GM18951 (cell line): Measurements from ENCODE around the gene OR13J1.

Source experiments
- POLR2A ChIP-seq: IDR thresholded peaks from 4 replicates; pipeline ENCODE4 v1.6.1; 2011; ENCODE audit warnings: mild to moderate bottlenecking; ENCODE audit not compliant: insufficient read length, insufficient read depth; ENCODE audit errors: extremely low read depth
- in situ Hi-C: fragments of 300-500 bp; cut with MboI; formaldehyde crosslinking; loops from one replicate; pipeline ENCODE4 v1.12.0; 2022; ENCODE audit warnings: low sequenced_read_pairs, mixed read lengths, inconsistent platforms; ENCODE audit not compliant: unreplicated experiment

OR13J1 gene

DNA sequence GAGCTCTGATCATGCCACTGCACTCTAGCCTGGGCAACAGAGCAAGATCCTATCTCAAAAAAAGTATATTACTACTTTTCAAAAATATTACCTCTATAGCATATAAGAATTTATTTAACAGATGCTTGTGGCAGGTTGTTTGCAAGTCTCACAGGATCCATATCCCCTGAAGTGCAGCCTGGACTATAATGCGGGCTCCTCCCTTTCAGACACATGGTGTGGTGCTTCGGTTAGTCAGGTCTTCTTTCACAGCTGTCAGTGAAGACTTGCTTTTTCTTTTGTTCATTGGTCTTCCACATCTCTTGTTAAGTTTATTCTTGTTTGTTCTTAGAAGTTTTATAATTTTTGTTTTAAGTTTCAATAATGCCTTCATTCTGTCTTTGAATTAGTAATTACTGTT is 26.4 kb upstream of the OR13J1 start:
- in situ Hi-C loops, result loop anchor here (25.0 kb wide), 1 partner anchor 109 kb away; the partner anchor contains the start of gene NPR2
- no peak for TF ChIP-seq POLR2A

- TF ChIP-seq POLR2A, result no peak
- in situ Hi-C loops, result loop anchor here (25.0 kb wide), 1 partner anchor 105 kb away; the partner anchor contains the start of gene NPR2
Measured at GRCh38 chr9:35892051-35892450, 21.9 kb upstream of the OR13J1 start.

DNA sequence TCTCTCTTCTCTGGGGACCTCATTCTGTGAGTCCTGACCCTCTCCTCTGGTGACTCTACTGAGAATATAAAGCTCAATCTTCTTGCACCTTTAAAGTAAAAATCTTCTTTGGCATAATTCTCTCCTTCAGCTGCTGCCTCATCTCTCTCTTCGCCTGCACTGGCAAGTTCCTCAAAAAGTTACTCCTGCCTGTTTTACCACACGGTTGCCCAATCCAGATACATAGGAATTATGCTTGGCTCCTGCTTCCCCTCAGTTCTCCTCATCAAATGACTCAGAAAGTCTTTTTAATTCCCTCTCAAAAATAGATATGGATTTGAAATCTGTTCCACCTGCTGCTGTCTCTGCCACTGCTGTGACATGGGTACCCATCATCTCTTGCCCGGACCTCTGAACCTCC is 21.4 kb upstream of the OR13J1 start:
- in situ Hi-C loops, result loop anchor here (25.0 kb wide), 1 partner anchor 104 kb away; the partner anchor contains the start of gene NPR2
- TF ChIP-seq POLR2A, result no peak

DNA sequence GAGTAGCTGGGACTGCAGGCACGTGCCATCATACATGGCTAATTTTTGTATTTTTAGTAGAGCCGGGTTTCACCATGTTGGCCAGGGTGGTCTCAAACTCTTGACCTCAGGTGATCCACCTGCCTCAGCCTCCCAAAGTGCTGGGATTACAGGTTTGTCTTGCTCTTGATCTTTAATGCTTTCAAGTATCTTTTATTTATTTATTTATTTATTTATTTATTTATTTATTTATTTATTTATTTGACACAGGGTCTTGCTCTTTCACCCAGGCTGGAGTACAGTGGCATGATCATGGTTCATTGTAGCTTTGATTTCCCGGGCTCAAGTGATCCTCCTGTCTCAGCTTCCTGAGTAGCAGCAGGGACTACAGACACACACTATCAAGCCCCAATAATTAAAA is 14.7 kb upstream of the OR13J1 start:
- in situ Hi-C loops, result loop anchor here (25.0 kb wide), 1 partner anchor 98 kb away; the partner anchor contains the start of gene NPR2

DNA sequence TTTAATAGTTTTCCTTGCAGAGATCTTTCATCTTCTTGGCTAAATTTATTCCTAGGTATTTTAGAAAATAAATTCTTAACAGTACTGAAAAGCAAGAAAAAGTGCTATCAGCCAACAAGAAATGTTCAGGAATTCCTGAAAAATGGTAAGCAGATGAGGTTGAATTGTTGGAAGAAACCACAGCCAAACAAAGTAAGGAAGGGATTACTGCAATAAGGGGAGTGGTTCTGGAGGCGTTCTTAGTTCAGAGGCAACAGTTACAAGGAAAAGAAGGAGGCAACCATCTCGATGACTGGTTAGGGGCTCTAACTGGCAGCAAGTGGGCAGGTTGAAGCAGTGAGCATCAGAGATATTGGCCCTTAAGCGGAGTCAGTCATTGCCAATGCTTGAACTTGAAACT is 12.8 kb upstream of the OR13J1 start:
- no peak for TF ChIP-seq POLR2A
- in situ Hi-C loops, result loop anchor here (25.0 kb wide), 1 partner anchor 96 kb away; the partner anchor contains the start of gene NPR2

DNA sequence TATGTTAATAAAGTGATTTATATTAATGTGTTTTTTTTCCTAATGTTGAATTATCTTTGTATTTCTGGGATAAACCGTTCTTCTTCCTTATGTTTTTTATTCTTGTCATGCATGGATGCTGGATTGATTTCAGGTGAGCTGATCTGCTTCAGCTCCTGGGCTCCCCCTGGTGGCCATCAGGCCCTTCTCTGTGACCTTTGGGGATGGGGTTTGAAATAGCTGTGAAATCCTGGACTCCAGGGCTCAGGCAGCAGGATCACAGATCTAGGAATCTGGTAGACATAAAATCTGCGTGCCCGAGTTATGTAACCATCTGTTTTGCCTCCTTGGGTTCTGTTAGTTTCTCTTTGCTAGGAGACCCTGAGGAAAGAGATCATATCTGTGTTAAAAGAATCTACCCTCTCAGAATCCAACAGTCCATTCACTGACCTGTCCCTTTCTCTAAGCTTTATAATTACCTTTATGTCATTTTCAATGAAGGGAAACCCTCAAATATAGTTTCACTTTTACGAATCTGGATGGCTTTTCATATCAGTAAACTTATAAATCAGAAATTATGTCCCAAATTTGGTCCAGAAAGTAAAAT is 12.2 kb upstream of the OR13J1 start:
- in situ Hi-C loops, result loop anchor here (25.0 kb wide), 1 partner anchor 95 kb away; the partner anchor contains the start of gene NPR2

DNA sequence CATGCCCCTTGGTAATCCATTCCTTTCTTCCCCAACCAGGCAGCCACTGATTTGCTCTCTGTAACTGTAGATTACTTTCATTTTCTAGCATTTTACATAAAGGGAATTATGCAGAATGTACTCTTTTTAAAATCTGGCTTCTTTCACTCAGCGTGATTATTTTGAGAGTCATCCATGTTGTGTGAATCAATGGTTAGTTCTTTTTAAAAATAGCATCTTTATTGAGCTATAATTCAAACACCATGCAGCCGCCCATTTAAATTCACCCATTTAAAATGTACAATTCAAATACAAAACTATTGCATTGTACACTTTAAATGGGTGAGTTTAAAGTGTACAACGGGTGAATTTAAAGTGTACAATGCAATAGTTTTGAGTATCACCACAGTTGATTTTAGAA is 2.3 kb upstream of the OR13J1 start:
- in situ Hi-C loops, result no loop called here
- no peak for TF ChIP-seq POLR2A

More for the DNA sequence above, 12.2 kb upstream of the OR13J1 start:
- TF ChIP-seq POLR2A, result no peak

- in situ Hi-C loops, result no loop called here
- no peak for TF ChIP-seq POLR2A
Measured at GRCh38 chr9:35871545-35871944, 1.3 kb upstream of the OR13J1 start.

GRCh38 chr9:35869621-35870216 is 482 bp downstream of the OR13J1 start:
- no peak for TF ChIP-seq POLR2A
- in situ Hi-C loops, result no loop called here

GRCh38 chr9:35868933-35869332 is 1.3 kb downstream of the OR13J1 start:
- TF ChIP-seq POLR2A, result no peak
- in situ Hi-C loops, result no loop called here

- in situ Hi-C loops, result no loop called here
- TF ChIP-seq POLR2A, result no peak
Measured at GRCh38 chr9:35867538-35867937, 2.7 kb downstream of the OR13J1 start.

DNA sequence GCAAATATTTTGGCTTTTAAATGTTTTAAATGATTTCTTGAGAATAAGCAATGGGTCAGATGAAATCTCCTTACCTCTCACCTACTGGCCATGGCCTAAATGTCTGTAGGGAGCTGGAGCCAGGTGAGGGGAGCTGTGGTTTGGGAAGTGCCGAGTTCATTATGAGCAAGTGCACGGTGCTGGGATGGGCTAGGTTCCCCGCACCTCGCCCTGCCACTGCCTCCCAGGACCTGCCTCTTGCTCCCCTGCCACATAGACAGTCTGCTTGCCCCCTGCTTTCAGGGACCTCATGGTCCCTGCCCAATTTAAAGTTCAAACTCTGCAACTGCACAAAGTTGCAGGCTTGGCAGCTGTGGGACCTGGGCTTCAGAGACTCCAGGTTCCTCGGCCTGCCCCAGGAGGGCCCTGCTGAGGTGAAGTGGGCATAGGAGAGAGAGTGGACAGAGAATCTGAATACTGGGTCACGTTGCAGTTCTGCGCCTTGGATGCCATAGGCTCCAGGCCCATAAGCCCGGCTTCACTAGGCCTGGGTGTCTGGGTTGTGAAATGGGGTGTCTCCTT is 5.4 kb downstream of the OR13J1 start:
- TF ChIP-seq POLR2A, result no peak
- in situ Hi-C loops, result no loop called here

- in situ Hi-C loops, result no loop called here
- no peak for TF ChIP-seq POLR2A
Measured at GRCh38 chr9:35863583-35863982, 6.6 kb downstream of the OR13J1 start.

DNA sequence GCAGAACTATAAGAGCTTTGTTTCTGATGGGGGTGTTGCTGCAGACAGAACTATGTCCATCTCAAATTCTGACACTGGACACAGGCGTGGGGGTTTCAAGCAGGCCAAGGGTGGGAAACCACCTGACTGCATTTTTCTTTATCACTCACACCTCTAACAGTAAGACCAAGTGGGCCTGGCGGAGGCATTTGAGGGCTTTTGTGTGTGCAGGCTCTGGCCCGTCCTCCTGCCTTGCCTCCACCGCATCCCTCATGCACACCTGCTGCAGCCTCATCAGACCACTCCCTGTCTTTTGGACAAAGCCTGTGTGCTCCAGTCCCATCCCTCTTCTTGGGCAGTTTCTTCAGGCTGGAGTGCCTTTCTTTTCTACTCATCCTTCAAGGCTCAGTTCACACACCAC is 7.9 kb downstream of the OR13J1 start:
- in situ Hi-C loops, result no loop called here

More for the DNA sequence above, 7.9 kb downstream of the OR13J1 start:
- no peak for TF ChIP-seq POLR2A
